Endometrial microvascular endothelial cells (primary cell): Measurements from ENCODE around the gene SGCA. TPM values are rescaled to one million over a fixed set of nuclear protein-coding genes. Genes with fewer than 3 reads are reported as not detected.

ENCODE experiments used
- in situ Hi-C: cut with HindIII; loops from 2 replicates; pipeline ENCODE4 v1.10.0; 2017; ENCODE audit warnings: low sequenced_read_pairs, low pct_unique_long_range_greater_than_20kb; ENCODE audit errors: inconsistent ontology term
- total RNA-seq: library from RNA; depleted of rRNA; stranded (reverse); fragments of >200 nt; gene quantifications from one replicate; pipeline ENCODE4 v1.2.3, GENCODE V29; 2015; ENCODE audit errors: inconsistent ontology term

Gene SGCA
- total RNA-seq, 1 donor from 2014 or later = not detected

- in situ Hi-C loops = loop anchor here (5.0 kb wide), 1 partner anchor 67 kb away; no protein-coding TSS in a partner anchor
These were observed 34.9 kb downstream of the SGCA start for GRCh38 chr17:50200457-50201275.

- in situ Hi-C loops = loop anchor here (5.0 kb wide), 1 partner anchor 66 kb away; no protein-coding TSS in a partner anchor
These were observed 35.6 kb downstream of the SGCA start, which contains the start of gene COL1A1 for GRCh38 chr17:50201276-50201854. Gene COL1A1, minus strand, starts transcription at chr17:50201631. Its CDS starts 118 bp downstream, at chr17:50201513.

GRCh38 chr17:50203086-50203485, 37.3 kb downstream of the SGCA start:
- in situ Hi-C loops = loop anchor here (5.0 kb wide), 1 partner anchor 64 kb away; no protein-coding TSS in a partner anchor

GRCh38 chr17:50203604-50204345, 38.0 kb downstream of the SGCA start:
- in situ Hi-C loops = loop anchor here (5.0 kb wide), 1 partner anchor 64 kb away; no protein-coding TSS in a partner anchor

GRCh38 chr17:50204431-50204830, 38.6 kb downstream of the SGCA start:
- in situ Hi-C loops = loop anchor here (5.0 kb wide), 1 partner anchor 63 kb away; no protein-coding TSS in a partner anchor

GRCh38 chr17:50205111-50205962, 39.5 kb downstream of the SGCA start:
- in situ Hi-C loops = no loop called here

- in situ Hi-C loops = no loop called here
These were observed 40.2 kb downstream of the SGCA start for GRCh38 chr17:50205963-50206505.

GRCh38 chr17:50206604-50207293, 40.9 kb downstream of the SGCA start:
- in situ Hi-C loops = no loop called here

- in situ Hi-C loops = no loop called here
These were observed 41.5 kb downstream of the SGCA start for GRCh38 chr17:50207315-50207714.

GRCh38 chr17:50207792-50208567, 42.2 kb downstream of the SGCA start:
- in situ Hi-C loops = no loop called here

GRCh38 chr17:50208611-50209061, 42.8 kb downstream of the SGCA start:
- in situ Hi-C loops = no loop called here

- in situ Hi-C loops = no loop called here
These were observed 43.3 kb downstream of the SGCA start for GRCh38 chr17:50209133-50209471.

- in situ Hi-C loops = no loop called here
These were observed 43.9 kb downstream of the SGCA start for GRCh38 chr17:50209472-50210239.

GRCh38 chr17:50210240-50211225, 44.7 kb downstream of the SGCA start:
- in situ Hi-C loops = no loop called here
